NT2/D1 (cell line): ENCODE data around the gene B4GALT5.

Experiments used
- DNase-seq: peaks from one replicate; pipeline ENCODE4 v3.0.0-alpha.2; 2011; ENCODE audit warnings: low read depth, low spot score
- H3K27me3 ChIP-seq: 2 replicates; pipeline ENCODE4 v1.6.0; 2011; ENCODE audit warnings: mild to moderate bottlenecking; ENCODE audit not compliant: insufficient read length, insufficient read depth
- H3K36me3 ChIP-seq: 2 replicates; pipeline ENCODE4 v1.6.1; 2011; ENCODE audit warnings: mild to moderate bottlenecking, low read length, mixed read lengths; ENCODE audit not compliant: insufficient read depth, insufficient read length
- H3K4me1 ChIP-seq: 2 replicates; pipeline ENCODE4 v1.5.1; 2011; ENCODE audit not compliant: insufficient read depth, insufficient read length
- H3K4me3 ChIP-seq: 2 replicates; pipeline ENCODE4 v1.5.1; 2011; ENCODE audit warnings: low read depth; ENCODE audit not compliant: insufficient read length
- H3K9ac ChIP-seq: 2 replicates; pipeline ENCODE4 v1.6.0; 2011; ENCODE audit warnings: low read depth; ENCODE audit not compliant: insufficient read length
- H3K9me3 ChIP-seq: 2 replicates; pipeline ENCODE4 v1.5.1; 2011; ENCODE audit warnings: mild to moderate bottlenecking, low read length; ENCODE audit not compliant: insufficient read depth
- SUZ12 ChIP-seq: IDR thresholded peaks from 2 replicates; pipeline ENCODE4 v1.6.1; 2011; ENCODE audit not compliant: insufficient read length, insufficient read depth; ENCODE audit errors: extremely low read depth
- YY1 ChIP-seq: IDR thresholded peaks from 2 replicates; pipeline ENCODE4 v1.6.1; 2011; ENCODE audit not compliant: insufficient read length, insufficient read depth
- ZNF274 ChIP-seq: IDR thresholded peaks from 2 replicates; pipeline ENCODE4 v1.6.1; 2011; ENCODE audit warnings: mild to moderate bottlenecking, low read depth, low read length

B4GALT5 gene

GRCh38 chr20:49756241-49756640, 42.6 kb upstream of the B4GALT5 start:
- no peak overlapping the region for H3K4me3 ChIP-seq
- H3K4me1 ChIP-seq: peaks cover 14% of the 10 kb centered on the region
- H3K36me3 ChIP-seq: no peaks in the 10 kb centered on the region
- TF ChIP-seq YY1: no peak
- TF ChIP-seq SUZ12: no peak
- no peak for TF ChIP-seq ZNF274
- H3K9ac ChIP-seq: no peak overlapping the region
- no peaks in the 10 kb centered on the region for H3K9me3 ChIP-seq
- no peak for DNase-seq
- no peaks in the 10 kb centered on the region for H3K27me3 ChIP-seq

- Histone ChIP-seq H3K4me1 (peaks cover 14% of the 10 kb centered on the region), H3K9me3 (no peaks in the 10 kb centered on the region), H3K9ac (no peak overlapping the region), H3K4me3 (no peak overlapping the region), H3K27me3 (no peaks in the 10 kb centered on the region), H3K36me3 (no peaks in the 10 kb centered on the region)
- TF ChIP-seq ZNF274: no peak
- TF ChIP-seq YY1: no peak
- TF ChIP-seq SUZ12: no peak
- no peak for DNase-seq
Observed at GRCh38 chr20:49754596-49754995, 40.9 kb upstream of the B4GALT5 start.

- DNase-seq: no peak
- TF ChIP-seq SUZ12: no peak
- no peak for TF ChIP-seq ZNF274
- TF ChIP-seq YY1: no peak
- Histone ChIP-seq H3K4me3 (no peak overlapping the region), H3K27me3 (no peaks in the 10 kb centered on the region), H3K9ac (no peak overlapping the region), H3K36me3 (no peaks in the 10 kb centered on the region), H3K9me3 (no peaks in the 10 kb centered on the region), H3K4me1 (peaks cover 11% of the 10 kb centered on the region)
Observed at GRCh38 chr20:49753133-49753532, 39.5 kb upstream of the B4GALT5 start.

- no peak overlapping the region for H3K9ac ChIP-seq
- no peaks in the 10 kb centered on the region for H3K9me3 ChIP-seq
- H3K4me1 ChIP-seq: peaks cover 17% of the 10 kb centered on the region
- no peaks in the 10 kb centered on the region for H3K36me3 ChIP-seq
- TF ChIP-seq SUZ12 (no peak), ZNF274 (no peak), YY1 (no peak)
- no peak overlapping the region for H3K4me3 ChIP-seq
- no peak for DNase-seq
- H3K27me3 ChIP-seq: no peaks in the 10 kb centered on the region
Observed at GRCh38 chr20:49752201-49752903, 38.7 kb upstream of the B4GALT5 start.

- Histone ChIP-seq H3K4me1 (peaks cover 17% of the 10 kb centered on the region), H3K9me3 (no peaks in the 10 kb centered on the region), H3K36me3 (no peaks in the 10 kb centered on the region), H3K9ac (no peak overlapping the region), H3K4me3 (no peak overlapping the region), H3K27me3 (no peaks in the 10 kb centered on the region)
- DNase-seq: no peak
- TF ChIP-seq ZNF274 (no peak), YY1 (no peak), SUZ12 (no peak)
Observed at GRCh38 chr20:49751397-49751736, 37.7 kb upstream of the B4GALT5 start.

GRCh38 chr20:49750611-49751396, 37.1 kb upstream of the B4GALT5 start:
- H3K9ac ChIP-seq: no peak overlapping the region
- no peaks in the 10 kb centered on the region for H3K27me3 ChIP-seq
- no peaks in the 10 kb centered on the region for H3K36me3 ChIP-seq
- peaks cover 17% of the 10 kb centered on the region for H3K4me1 ChIP-seq
- DNase-seq: no peak
- H3K9me3 ChIP-seq: no peaks in the 10 kb centered on the region
- H3K4me3 ChIP-seq: no peak overlapping the region
- TF ChIP-seq YY1 (no peak), SUZ12 (no peak), ZNF274 (no peak)

- Histone ChIP-seq H3K36me3 (no peaks in the 10 kb centered on the region), H3K9ac (no peak overlapping the region), H3K4me3 (no peak overlapping the region), H3K9me3 (no peaks in the 10 kb centered on the region), H3K27me3 (no peaks in the 10 kb centered on the region), H3K4me1 (peaks cover 17% of the 10 kb centered on the region)
- TF ChIP-seq YY1 (no peak), SUZ12 (no peak), ZNF274 (no peak)
- DNase-seq: no peak
Observed at GRCh38 chr20:49749625-49750024, 35.9 kb upstream of the B4GALT5 start.
